ENCODE measurements around the gene TLCD5.

- TF ChIP-seq CTCF (IDR thresholded peaks at IDR 0.05; ENCODE audit: poor library complexity), result no peak
- no peak for TF ChIP-seq EZH2phosphoT487 (IDR thresholded peaks at IDR 0.05; ENCODE audit: low read depth, severe bottlenecking, unreplicated experiment)
- no peak for TF ChIP-seq EZH2 (IDR thresholded peaks at IDR 0.05; ENCODE audit: borderline replicate concordance)
Measured at GRCh38 chr11:120283124-120283523, 42.0 kb upstream of the TLCD5 start.

Data from hepatocyte (in vitro differentiated cells).